K562 (cell line): ENCODE results near the gene TRNP1. TPM values are rescaled to one million over a fixed set of nuclear protein-coding genes. Genes with fewer than 3 reads are reported as not detected.

Experiments
- BCOR ChIP-seq: fragments of 450-650 bp; IDR thresholded peaks from 2 replicates; pipeline ENCODE4 v1.6.1; 2016
- CBX8 ChIP-seq: fragments of 200-600 bp; sonication (generic); IDR thresholded peaks from 2 replicates; pipeline ENCODE4 v1.6.1; 2012; ENCODE audit warnings: borderline replicate concordance, mixed run types, low read depth, mild to moderate bottlenecking, moderate library complexity, mixed read lengths, low read length, control low read depth, inconsistent platforms; ENCODE audit not compliant: poor library complexity, severe bottlenecking; ENCODE audit errors: extremely low read depth
- CREB1 ChIP-seq, 2 experiments: sonication (generic) in 1 of 2; formaldehyde crosslinking in 1 of 2; IDR thresholded peaks; 2 replicates each; pipeline versions ENCODE4 v1.6.1 to v1.8.0; 2012 to 2022; ENCODE audit warnings: inconsistent platforms in 1 of 2, mild to moderate bottlenecking in 1 of 2, missing genetic modification reagents in 1 of 2, moderate library complexity in 1 of 2
- CREM ChIP-seq: IDR thresholded peaks from 2 replicates; pipeline ENCODE4 v1.6.1; 2014; ENCODE audit warnings: antibody characterized with exemption, low read depth
- CTBP1 ChIP-seq: fragments of 450-650 bp; IDR thresholded peaks from 2 replicates; pipeline ENCODE4 v1.6.1; 2016; ENCODE audit warnings: borderline replicate concordance
- JUNB ChIP-seq: fragments of 450-650 bp; formaldehyde crosslinking; conservative IDR thresholded peaks from 2 replicates; pipeline ENCODE4 v1.4.0; 2020; ENCODE audit warnings: mild to moderate bottlenecking
- MAX ChIP-seq: sonication (generic); formaldehyde crosslinking; IDR thresholded peaks from 2 replicates; pipeline ENCODE4 v1.9.0; 2022; ENCODE audit warnings: mild to moderate bottlenecking, missing genetic modification reagents
- MAZ ChIP-seq, 2 experiments: fragments of 450-650 bp in 1 of 2; sonication (generic) in 1 of 2; formaldehyde crosslinking; IDR thresholded peaks in 1 of 2; conservative IDR thresholded peaks in 1 of 2; 2 replicates each; pipeline versions ENCODE4 v1.4.0 to v1.5.0; 2020; ENCODE audit warnings: mild to moderate bottlenecking in 1 of 2, missing genetic modification reagents in 1 of 2
- NEUROD1 ChIP-seq: fragments of 150-350 bp; IDR thresholded peaks from 2 replicates; pipeline ENCODE4 v1.6.1; 2014; ENCODE audit warnings: borderline replicate concordance, low read length, low read depth; ENCODE audit not compliant: partially characterized antibody
- NFIX ChIP-seq: fragments of 250-450 bp; sonication (Bioruptor Pico); IDR thresholded peaks from 2 replicates; pipeline ENCODE4 v1.4.0; 2020; ENCODE audit warnings: low read depth, mild to moderate bottlenecking, moderate library complexity
- PCBP1 ChIP-seq: fragments of 200-400 bp; formaldehyde crosslinking; IDR thresholded peaks from 2 replicates; pipeline ENCODE4 v1.6.1; 2018; ENCODE audit warnings: mild to moderate bottlenecking, low read depth, low read length; ENCODE audit not compliant: poor library complexity, severe bottlenecking
- SIN3A ChIP-seq, 2 experiments: fragments of 150-350 bp in 1 of 2; IDR thresholded peaks; 2 replicates each; pipeline ENCODE4 v1.6.1; 2011 to 2016; ENCODE audit warnings: borderline replicate concordance in 2 of 2, low read depth in 2 of 2, low read length in 2 of 2, mild to moderate bottlenecking in 2 of 2, moderate library complexity in 2 of 2; ENCODE audit not compliant: control insufficient read depth in 1 of 2
- SLC30A9 ChIP-seq: fragments of 250-450 bp; sonication (Bioruptor Pico); IDR thresholded peaks from 2 replicates; pipeline ENCODE4 v1.8.0; 2022; ENCODE audit warnings: mild to moderate bottlenecking, moderate library complexity
- SP1 ChIP-seq: sonication (generic); formaldehyde crosslinking; IDR thresholded peaks from 2 replicates; pipeline ENCODE4 v1.8.1; 2022; ENCODE audit warnings: mild to moderate bottlenecking, missing genetic modification reagents
- XRCC3 ChIP-seq: fragments of 450-650 bp; IDR thresholded peaks from 2 replicates; pipeline ENCODE4 v1.6.1; 2017; ENCODE audit warnings: mild to moderate bottlenecking, moderate library complexity
- YBX1 ChIP-seq: fragments of 450-650 bp; IDR thresholded peaks from 2 replicates; pipeline ENCODE4 v1.7.1; 2016; ENCODE audit warnings: mild to moderate bottlenecking
- ZNF140 ChIP-seq: fragments of 250-450 bp; sonication (Bioruptor Pico); IDR thresholded peaks from 2 replicates; pipeline ENCODE4 v1.8.0; 2021; ENCODE audit warnings: moderate library complexity, mild to moderate bottlenecking, inconsistent platforms
- polyA plus RNA-seq, 8 experiments: library from polyadenylated mRNA; depleted of rRNA in 4 of 8; stranded (reverse) in 5 of 8; unstranded in 3 of 8; fragments of >200 nt; fragmentation: Nextera tagmentation in 2 of 8; fragmentation: Illumina TruSeq in 1 of 8; extraction: Ambion mirVana in 2 of 8; extraction: Trizol in 1 of 8; gene quantifications; 2 replicates each; pipeline versions ENCODE4 v1.2.1 to v1.2.3, GENCODE V29; 2011 to 2014; ENCODE audit warnings: inconsistent platforms in 1 of 8, missing spikeins in 1 of 8
- total RNA-seq, 7 experiments: library from RNA; depleted of rRNA in 6 of 7; stranded (reverse); fragments of >200 nt in 6 of 7; fragmentation: Illumina TruSeq in 2 of 7; extraction: Trizol in 2 of 7; gene quantifications; 2 replicates each; pipeline versions ENCODE4 v1.2.1 to v1.2.3, GENCODE V29; 2011 to 2021; ENCODE audit warnings: low replicate concordance in 1 of 7
- TF ChIP-seq, protein P1 (sequence below): sonication (generic); formaldehyde crosslinking; IDR thresholded peaks from 2 replicates; pipeline ENCODE4 v1.8.0; 2022; ENCODE audit warnings: mild to moderate bottlenecking, missing genetic modification reagents
- TF ChIP-seq, protein P2 (sequence below): IDR thresholded peaks from 3 replicates; pipeline ENCODE4 v1.6.1; 2011; ENCODE audit warnings: borderline replicate concordance, mild to moderate bottlenecking, moderate library complexity; ENCODE audit not compliant: insufficient read length; ENCODE audit errors: extremely low read depth

Gene TRNP1
- total and polyA plus RNA-seq, 9 of the 15 experiments (the other 6 are each of a cell fraction or from before 2014, with no cell fraction given): 0.03 to 1.3 (median 0.95) TPM

DNA sequence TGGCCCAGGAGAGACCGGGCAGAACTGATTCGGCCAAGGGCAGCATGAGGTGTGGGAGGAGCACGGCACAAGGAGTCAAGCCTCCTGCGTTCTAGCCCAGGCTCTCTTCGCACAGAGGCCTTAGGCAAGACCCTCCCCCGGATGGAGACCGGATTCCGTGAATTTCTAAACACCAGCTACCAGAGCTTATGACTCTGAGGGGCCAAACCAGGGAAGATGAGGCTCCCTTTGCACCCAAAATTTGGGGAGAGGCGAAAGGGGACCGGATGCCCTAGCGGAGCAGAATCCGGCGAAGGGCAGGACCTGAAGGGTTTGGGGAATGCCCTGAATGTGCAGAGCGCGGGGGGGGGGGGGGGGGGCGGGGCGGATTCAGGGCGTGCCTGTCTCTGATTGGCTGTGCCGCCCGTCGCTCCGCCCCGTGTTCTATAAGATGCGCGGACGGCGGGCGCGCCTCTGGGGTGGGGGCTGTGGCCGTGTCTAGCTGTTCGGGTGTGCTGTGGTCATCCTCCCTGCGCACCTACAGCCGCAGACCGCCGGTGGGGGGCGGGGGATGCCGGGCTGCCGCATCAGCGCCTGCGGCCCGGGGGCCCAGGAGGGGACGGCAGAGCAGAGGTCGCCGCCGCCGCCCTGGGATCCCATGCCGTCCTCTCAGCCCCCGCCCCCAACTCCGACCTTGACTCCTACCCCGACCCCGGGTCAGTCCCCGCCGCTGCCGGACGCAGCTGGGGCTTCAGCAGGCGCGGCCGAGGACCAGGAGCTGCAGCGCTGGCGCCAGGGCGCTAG is at the start of gene TRNP1 (continued):
- no peak for TF ChIP-seq CBX8
- no peak for TF ChIP-seq XRCC3
- TF ChIP-seq YBX1: no peak
- peak; percentile 75; the same call in 1 of the 2 replicates for TF ChIP-seq CTBP1
- no peak for TF ChIP-seq JUNB (CRISPR knock-in tag)
- TF ChIP-seq BCOR: peak; percentile 35; the same call in 1 of the 2 replicates
- TF ChIP-seq, protein P1, sequence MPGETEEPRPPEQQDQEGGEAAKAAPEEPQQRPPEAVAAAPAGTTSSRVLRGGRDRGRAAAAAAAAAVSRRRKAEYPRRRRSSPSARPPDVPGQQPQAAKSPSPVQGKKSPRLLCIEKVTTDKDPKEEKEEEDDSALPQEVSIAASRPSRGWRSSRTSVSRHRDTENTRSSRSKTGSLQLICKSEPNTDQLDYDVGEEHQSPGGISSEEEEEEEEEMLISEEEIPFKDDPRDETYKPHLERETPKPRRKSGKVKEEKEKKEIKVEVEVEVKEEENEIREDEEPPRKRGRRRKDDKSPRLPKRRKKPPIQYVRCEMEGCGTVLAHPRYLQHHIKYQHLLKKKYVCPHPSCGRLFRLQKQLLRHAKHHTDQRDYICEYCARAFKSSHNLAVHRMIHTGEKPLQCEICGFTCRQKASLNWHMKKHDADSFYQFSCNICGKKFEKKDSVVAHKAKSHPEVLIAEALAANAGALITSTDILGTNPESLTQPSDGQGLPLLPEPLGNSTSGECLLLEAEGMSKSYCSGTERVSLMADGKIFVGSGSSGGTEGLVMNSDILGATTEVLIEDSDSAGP (CRISPR knock-in tag): no peak
- TF ChIP-seq, protein P2, sequence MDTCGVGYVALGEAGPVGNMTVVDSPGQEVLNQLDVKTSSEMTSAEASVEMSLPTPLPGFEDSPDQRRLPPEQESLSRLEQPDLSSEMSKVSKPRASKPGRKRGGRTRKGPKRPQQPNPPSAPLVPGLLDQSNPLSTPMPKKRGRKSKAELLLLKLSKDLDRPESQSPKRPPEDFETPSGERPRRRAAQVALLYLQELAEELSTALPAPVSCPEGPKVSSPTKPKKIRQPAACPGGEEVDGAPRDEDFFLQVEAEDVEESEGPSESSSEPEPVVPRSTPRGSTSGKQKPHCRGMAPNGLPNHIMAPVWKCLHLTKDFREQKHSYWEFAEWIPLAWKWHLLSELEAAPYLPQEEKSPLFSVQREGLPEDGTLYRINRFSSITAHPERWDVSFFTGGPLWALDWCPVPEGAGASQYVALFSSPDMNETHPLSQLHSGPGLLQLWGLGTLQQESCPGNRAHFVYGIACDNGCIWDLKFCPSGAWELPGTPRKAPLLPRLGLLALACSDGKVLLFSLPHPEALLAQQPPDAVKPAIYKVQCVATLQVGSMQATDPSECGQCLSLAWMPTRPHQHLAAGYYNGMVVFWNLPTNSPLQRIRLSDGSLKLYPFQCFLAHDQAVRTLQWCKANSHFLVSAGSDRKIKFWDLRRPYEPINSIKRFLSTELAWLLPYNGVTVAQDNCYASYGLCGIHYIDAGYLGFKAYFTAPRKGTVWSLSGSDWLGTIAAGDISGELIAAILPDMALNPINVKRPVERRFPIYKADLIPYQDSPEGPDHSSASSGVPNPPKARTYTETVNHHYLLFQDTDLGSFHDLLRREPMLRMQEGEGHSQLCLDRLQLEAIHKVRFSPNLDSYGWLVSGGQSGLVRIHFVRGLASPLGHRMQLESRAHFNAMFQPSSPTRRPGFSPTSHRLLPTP: no peak
- peak; percentile 9; the same call in 1 of the 2 replicates for TF ChIP-seq MAX (CRISPR knock-in tag)
- TF ChIP-seq PCBP1: peak; percentile 99
- peak; percentile 69; the same call in 1 of the 2 replicates for TF ChIP-seq CREB1 (IDR thresholded peaks at IDR 0.05)
- TF ChIP-seq CREB1 (CRISPR knock-in tag; IDR thresholded peaks at IDR 0.05): peak; percentile 13; the same call in 1 of the 2 replicates
- TF ChIP-seq NFIX (CRISPR knock-in tag): no peak
- no peak for TF ChIP-seq ZNF140 (CRISPR knock-in tag)
- TF ChIP-seq SIN3A (IDR thresholded peaks at IDR 0.05; ENCODE audit: borderline replicate concordance in 2 of 2, control insufficient read depth in 1 of 2, low read depth in 2 of 2, low read length in 2 of 2): no peak
- peak; percentile 58; the same call in 1 of the 2 replicates for TF ChIP-seq SP1 (CRISPR knock-in tag)
- no peak for TF ChIP-seq NEUROD1
- TF ChIP-seq MAZ (CRISPR knock-in tag; conservative IDR thresholded peaks at IDR 0.05 in 1 of 2, IDR thresholded peaks at IDR 0.05 in 1 of 2): peak in 1 of 2 experiments; percentile 58; a peak in 1 of 4 replicates
- TF ChIP-seq SLC30A9 (CRISPR knock-in tag): no peak
- TF ChIP-seq CREM: peak; percentile 50
